ENCODE data around the gene IQGAP3.
A peak's percentile ranks its signal among the peaks of the same experiment; 100 is the strongest.
"Not testable (repeated sequence)": the region's sequence is repeated elsewhere in the genome, so short reads cannot be mapped to it uniquely, and the experiment has no call there.

IQGAP3 gene

GRCh38 chr1:156592910-156593660 lies 20.7 kb upstream of the IQGAP3 start:
- DNase-seq (ENCODE audit: low read depth) = no peak

- DNase-seq (ENCODE audit: low read depth) = no peak
Observed at GRCh38 chr1:156592158-156592909, 20.0 kb upstream of the IQGAP3 start.

- peak; percentile 57 for DNase-seq (ENCODE audit: low read depth)
Observed at GRCh38 chr1:156591432-156592157, 19.2 kb upstream of the IQGAP3 start, which contains the start of gene NAXE. NAXE (plus strand) TSS chr1:156591776; CDS start chr1:156591805, 29 bp downstream.

GRCh38 chr1:156591181-156591431 lies 18.7 kb upstream of the IQGAP3 start:
- no peak for DNase-seq (ENCODE audit: low read depth)

GRCh38 chr1:156590326-156591180 lies 18.2 kb upstream of the IQGAP3 start:
- DNase-seq (ENCODE audit: low read depth) = no peak

GRCh38 chr1:156589546-156589945 lies 17.2 kb upstream of the IQGAP3 start:
- DNase-seq (ENCODE audit: low read depth) = no peak

GRCh38 chr1:156587927-156588326 lies 15.6 kb upstream of the IQGAP3 start:
- not testable (repeated sequence) for DNase-seq (ENCODE audit: low read depth)

- DNase-seq (ENCODE audit: low read depth) = no peak
Observed at GRCh38 chr1:156586892-156587477, 14.6 kb upstream of the IQGAP3 start.

GRCh38 chr1:156586323-156586722 lies 14.0 kb upstream of the IQGAP3 start:
- DNase-seq (ENCODE audit: low read depth) = no peak

GRCh38 chr1:156584813-156585212 lies 12.4 kb upstream of the IQGAP3 start:
- DNase-seq (ENCODE audit: low read depth) = no peak

- peak; percentile 49 for DNase-seq (ENCODE audit: low read depth)
Observed at GRCh38 chr1:156583821-156584622, 11.7 kb upstream of the IQGAP3 start.

- no peak for DNase-seq (ENCODE audit: low read depth)
Observed at GRCh38 chr1:156582388-156583017, 10.1 kb upstream of the IQGAP3 start.

- DNase-seq (ENCODE audit: low read depth) = peak; percentile 55
Observed at GRCh38 chr1:156581661-156582387, 9.5 kb upstream of the IQGAP3 start.

- no peak for DNase-seq (ENCODE audit: low read depth)
Observed at GRCh38 chr1:156579472-156579871, 7.1 kb upstream of the IQGAP3 start, which contains the start of gene TTC24. TTC24 (plus strand) TSS chr1:156579723; CDS start chr1:156581365, 1,642 bp downstream.

- no peak for DNase-seq (ENCODE audit: low read depth)
Observed at GRCh38 chr1:156578055-156578454, 5.7 kb upstream of the IQGAP3 start.

- DNase-seq (ENCODE audit: low read depth) = no peak
Observed at GRCh38 chr1:156577550-156577949, 5.2 kb upstream of the IQGAP3 start.

GRCh38 chr1:156574039-156574633 lies 1.8 kb upstream of the IQGAP3 start:
- no peak for DNase-seq (ENCODE audit: low read depth)

GRCh38 chr1:156572663-156573018 lies 276 bp upstream of the IQGAP3 start:
- DNase-seq (ENCODE audit: low read depth) = no peak

- DNase-seq (ENCODE audit: low read depth) = no peak
Observed at GRCh38 chr1:156571261-156571852, 1.0 kb downstream of the IQGAP3 start.

Measured in stimulated activated CD8-positive, alpha-beta memory T cell treated with anti-CD3 and anti-CD28 coated beads, Interleukin-4, amount 100 ng/mL, for 24 hours (primary cell).